ENCODE measurements around the gene HK2.

DNA sequence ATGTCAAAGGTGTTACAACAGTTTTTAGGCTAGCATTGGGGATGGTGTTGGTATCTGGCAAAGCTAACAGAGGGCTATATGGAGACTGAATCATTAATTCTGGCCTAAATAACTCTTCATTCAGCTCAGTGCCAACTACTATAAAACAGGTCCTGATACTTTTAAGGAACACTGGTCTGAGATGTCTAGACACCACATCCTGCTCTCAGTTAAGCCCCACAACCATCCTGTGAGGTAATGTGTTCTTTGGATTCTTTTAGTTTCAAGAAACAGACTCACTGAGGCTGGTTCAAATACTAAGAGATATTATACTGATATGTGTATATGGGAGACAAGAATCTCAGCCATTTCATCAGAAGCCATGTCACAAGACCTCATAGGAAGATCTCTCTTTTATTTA is 14.2 kb upstream of the HK2 start:
- TF ChIP-seq, protein P1, sequence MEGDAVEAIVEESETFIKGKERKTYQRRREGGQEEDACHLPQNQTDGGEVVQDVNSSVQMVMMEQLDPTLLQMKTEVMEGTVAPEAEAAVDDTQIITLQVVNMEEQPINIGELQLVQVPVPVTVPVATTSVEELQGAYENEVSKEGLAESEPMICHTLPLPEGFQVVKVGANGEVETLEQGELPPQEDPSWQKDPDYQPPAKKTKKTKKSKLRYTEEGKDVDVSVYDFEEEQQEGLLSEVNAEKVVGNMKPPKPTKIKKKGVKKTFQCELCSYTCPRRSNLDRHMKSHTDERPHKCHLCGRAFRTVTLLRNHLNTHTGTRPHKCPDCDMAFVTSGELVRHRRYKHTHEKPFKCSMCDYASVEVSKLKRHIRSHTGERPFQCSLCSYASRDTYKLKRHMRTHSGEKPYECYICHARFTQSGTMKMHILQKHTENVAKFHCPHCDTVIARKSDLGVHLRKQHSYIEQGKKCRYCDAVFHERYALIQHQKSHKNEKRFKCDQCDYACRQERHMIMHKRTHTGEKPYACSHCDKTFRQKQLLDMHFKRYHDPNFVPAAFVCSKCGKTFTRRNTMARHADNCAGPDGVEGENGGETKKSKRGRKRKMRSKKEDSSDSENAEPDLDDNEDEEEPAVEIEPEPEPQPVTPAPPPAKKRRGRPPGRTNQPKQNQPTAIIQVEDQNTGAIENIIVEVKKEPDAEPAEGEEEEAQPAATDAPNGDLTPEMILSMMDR (IDR thresholded peaks at IDR 0.05), result no peak
- no peak for TF ChIP-seq POLR2A (IDR thresholded peaks at IDR 0.05)
